ENCODE measurements around the gene ANKMY1. TPM values are rescaled to one million over a fixed set of nuclear protein-coding genes. Genes with fewer than 3 reads are reported as not detected.
A peak's percentile ranks its signal among the peaks of the same experiment; 100 is the strongest.

ANKMY1 gene
- total RNA-seq, 4 donors from 2014 or later: 9.1 to 10.9 (median 10.2) TPM

GRCh38 chr2:240597419-240598181, 39.8 kb upstream of the ANKMY1 start:
- H3K27me3 ChIP-seq: no peaks in the 10 kb centered on the region
- TF ChIP-seq CTCF (IDR thresholded peaks at IDR 0.05) (no peak), EP300 (IDR thresholded peaks at IDR 0.05) (no peak), POLR2A (IDR thresholded peaks at IDR 0.05; ENCODE audit: low read depth) (no peak), POLR2AphosphoS5 (IDR thresholded peaks at IDR 0.05) (no peak)
- no peak overlapping the region for H3K27ac ChIP-seq (replicated peaks in 1 of 4)
- DNase-seq (ENCODE audit: extremely low spot score): no peak
- H3K9me3 ChIP-seq: no peaks in the 10 kb centered on the region
- H3K4me1 ChIP-seq: peaks cover 21 to 44% (median 38%) of the 10 kb centered on the region in 4 donors
- WGBS: 100% methylated on average over 1 of the region's 22 CpGs
- no peak overlapping the region for H3K4me3 ChIP-seq
- peaks cover 16 to 86% (median 57%) of the 10 kb centered on the region in 4 donors for H3K36me3 ChIP-seq
- intact Hi-C loops (cut with DNase I): no loop called here

DNA sequence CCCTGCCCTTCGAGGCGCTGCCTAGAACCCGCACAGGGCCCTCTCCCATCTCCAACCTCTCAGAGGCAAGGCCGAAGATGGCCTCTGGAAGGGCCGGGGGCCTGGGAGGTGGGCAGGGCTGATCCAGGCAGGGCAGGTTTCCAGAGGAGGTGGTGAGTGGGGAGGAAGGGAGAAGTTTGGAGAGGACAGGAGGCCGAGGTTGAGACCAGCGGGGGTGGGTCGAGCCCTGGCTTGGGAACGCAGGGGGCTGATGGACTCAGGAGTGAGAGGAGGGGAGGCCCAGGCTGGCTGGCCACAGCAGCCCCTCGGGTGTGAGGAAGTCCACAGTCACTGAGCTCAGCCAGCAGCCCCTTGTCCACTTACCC, 39.2 kb upstream of the ANKMY1 start:
- intact Hi-C loops (cut with DNase I): no loop called here
- H3K36me3 ChIP-seq: peaks cover 16 to 88% (median 63%) of the 10 kb centered on the region in 4 donors
- TF ChIP-seq POLR2A (IDR thresholded peaks at IDR 0.05; ENCODE audit: low read depth): no peak
- TF ChIP-seq EP300 (IDR thresholded peaks at IDR 0.05): no peak

DNA sequence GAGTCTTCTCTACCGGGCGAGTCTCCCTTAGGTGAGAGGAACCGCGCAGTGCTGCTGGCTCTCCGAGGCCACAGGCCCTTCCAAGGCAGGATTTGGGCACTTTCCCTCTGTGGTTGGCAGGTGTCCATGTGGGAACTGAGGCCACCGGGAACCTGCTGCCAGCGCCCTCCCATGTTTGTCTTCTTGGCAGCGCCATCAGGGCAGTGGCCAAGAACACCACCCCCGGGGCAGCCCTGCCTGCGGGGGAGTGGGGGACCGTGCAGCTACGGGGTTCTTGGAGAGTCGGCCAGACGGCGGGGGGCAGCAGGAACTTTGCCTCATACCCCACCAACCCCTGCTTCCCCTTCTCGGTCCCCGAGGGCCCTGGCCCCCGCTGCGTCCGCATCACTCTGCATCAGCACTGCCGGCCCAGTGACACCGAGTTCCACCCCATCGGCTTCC, 38.7 kb upstream of the ANKMY1 start:
- TF ChIP-seq EP300 (IDR thresholded peaks at IDR 0.05) (no peak), POLR2A (IDR thresholded peaks at IDR 0.05; ENCODE audit: low read depth) (no peak), CTCF (IDR thresholded peaks at IDR 0.05) (no peak), POLR2AphosphoS5 (IDR thresholded peaks at IDR 0.05) (no peak)
- Histone ChIP-seq H3K4me1 (peaks cover 21 to 44% (median 38%) of the 10 kb centered on the region in 4 donors), H3K27me3 (no peaks in the 10 kb centered on the region), H3K27ac (replicated peaks in 1 of 4) (peak overlapping the region in 1 of 4 donors; percentile 19), H3K4me3 (no peak overlapping the region), H3K9me3 (no peaks in the 10 kb centered on the region), H3K36me3 (peaks cover 16 to 93% (median 68%) of the 10 kb centered on the region in 4 donors)
- no CpG with 5 or more reads among the region's 23 CpGs for WGBS
- no peak for DNase-seq (ENCODE audit: extremely low spot score)
- intact Hi-C loops (cut with DNase I): no loop called here

More for the DNA sequence above, 39.2 kb upstream of the ANKMY1 start:
- Histone ChIP-seq H3K9me3 (no peaks in the 10 kb centered on the region), H3K4me1 (peaks cover 21 to 44% (median 38%) of the 10 kb centered on the region in 4 donors), H3K27me3 (no peaks in the 10 kb centered on the region), H3K4me3 (no peak overlapping the region), H3K27ac (replicated peaks in 1 of 4) (no peak overlapping the region)
- DNase-seq (ENCODE audit: extremely low spot score): no peak
- 83% methylated on average over 8 of the region's 10 CpGs for WGBS

- no peak for DNase-seq (ENCODE audit: extremely low spot score)
- intact Hi-C loops (cut with DNase I): no loop called here
- H3K4me1 ChIP-seq: peaks cover 21 to 44% (median 38%) of the 10 kb centered on the region in 4 donors
- H3K4me3 ChIP-seq: no peak overlapping the region
- no peak for TF ChIP-seq POLR2AphosphoS5 (IDR thresholded peaks at IDR 0.05)
- TF ChIP-seq CTCF (IDR thresholded peaks at IDR 0.05): no peak
- no peak for TF ChIP-seq POLR2A (IDR thresholded peaks at IDR 0.05; ENCODE audit: low read depth)
- TF ChIP-seq EP300 (IDR thresholded peaks at IDR 0.05): no peak
- H3K36me3 ChIP-seq: peaks cover 16 to 97% (median 71%) of the 10 kb centered on the region in 4 donors
- peak overlapping the region in 2 of 4 donors; percentile 19 to 21 for H3K27ac ChIP-seq (replicated peaks in 1 of 4)
- H3K27me3 ChIP-seq: no peaks in the 10 kb centered on the region
- no CpG with 5 or more reads among the region's 17 CpGs for WGBS
- H3K9me3 ChIP-seq: no peaks in the 10 kb centered on the region
These were observed 38.3 kb upstream of the ANKMY1 start for GRCh38 chr2:240596080-240596460.

DNA sequence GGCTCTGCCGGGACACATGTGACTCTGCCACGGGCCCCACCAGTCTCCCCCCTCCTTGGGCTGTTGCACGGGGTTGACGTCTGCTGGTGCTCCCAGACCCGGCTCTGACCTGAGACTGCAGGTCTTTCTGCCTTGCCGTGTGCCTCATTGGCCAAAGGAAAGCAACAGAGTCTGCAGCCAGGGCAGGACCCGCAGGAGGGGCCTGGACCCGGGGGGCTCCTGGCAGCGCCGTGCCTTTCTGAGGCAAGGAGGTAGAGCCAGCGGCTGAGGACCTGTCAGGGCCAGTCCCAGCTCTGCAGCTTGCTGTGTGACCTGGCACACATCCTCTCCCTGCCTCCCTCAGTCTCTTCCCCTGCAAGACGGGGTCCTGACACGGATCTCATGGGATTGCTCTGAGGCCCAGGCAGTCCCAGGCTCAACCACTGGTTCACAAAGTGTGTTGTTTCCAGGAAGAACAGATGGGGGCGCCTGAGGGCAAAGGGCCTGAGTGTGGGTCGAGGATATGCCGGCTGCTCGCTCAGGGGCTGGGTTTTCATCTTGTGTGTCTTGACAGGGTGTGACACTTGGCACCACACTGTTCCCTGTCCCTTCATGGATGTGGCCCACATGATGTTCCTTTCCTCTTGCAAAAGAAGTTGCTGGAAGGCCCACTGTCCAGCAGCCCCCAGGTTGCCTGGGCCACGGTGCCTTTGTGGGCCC, 37.7 kb upstream of the ANKMY1 start:
- Histone ChIP-seq H3K27ac (replicated peaks in 1 of 4) (peak overlapping the region in 2 of 4 donors; percentile 19 to 21), H3K4me3 (no peak overlapping the region), H3K4me1 (peaks cover 21 to 44% (median 38%) of the 10 kb centered on the region in 4 donors), H3K9me3 (no peaks in the 10 kb centered on the region), H3K27me3 (no peaks in the 10 kb centered on the region), H3K36me3 (peaks cover 21 to 100% (median 73%) of the 10 kb centered on the region in 4 donors)
- no peak for DNase-seq (ENCODE audit: extremely low spot score)
- TF ChIP-seq POLR2AphosphoS5 (IDR thresholded peaks at IDR 0.05): no peak
- peak in 1 of 3 experiments; percentile 10 for TF ChIP-seq CTCF (IDR thresholded peaks at IDR 0.05)
- 70% methylated on average over 13 of the region's 18 CpGs for WGBS
- intact Hi-C loops (cut with DNase I): no loop called here
